ENCODE results near the gene GRK3. TPM values are rescaled to one million over a fixed set of nuclear protein-coding genes. Genes with fewer than 3 reads are reported as not detected.
A peak's percentile ranks its signal among the peaks of the same experiment; 100 is the strongest.

Gene GRK3
- total RNA-seq, 1 experiment from 2014 or later = 14.6 TPM

GRCh38 chr22:25763239-25763777 is 198.8 kb downstream of the GRK3 start (continued):
- no peak for TF ChIP-seq CEBPB (IDR thresholded peaks at IDR 0.05; ENCODE audit: low read depth)
- TF ChIP-seq ATF3 (IDR thresholded peaks at IDR 0.05) = no peak
- no peak for TF ChIP-seq EGR1 (IDR thresholded peaks at IDR 0.05; ENCODE audit: low read depth)
- no peak for TF ChIP-seq JUND (IDR thresholded peaks at IDR 0.05)

- ChIA-PET CTCF (no interaction called here), RAD21 (ENCODE audit: low non-redundant PET in 1 of 2, low total read pairs in 2 of 2, uncharacterized antibody in 2 of 2, unreplicated experiment in 2 of 2) (no interaction called here)
Observed at GRCh38 chr22:25764270-25765015, 200.0 kb downstream of the GRK3 start.

More at GRCh38 chr22:25764270-25765015, 200.0 kb downstream of the GRK3 start:
- no peaks in the 10 kb centered on the region for H3K9me2 ChIP-seq (ENCODE audit: insufficient read depth)
- TF ChIP-seq CTCF (IDR thresholded peaks at IDR 0.05 in 2 of 3, conservative IDR thresholded peaks at IDR 0.05 in 1 of 3; ENCODE audit: borderline replicate concordance in 1 of 3, insufficient read depth in 1 of 3, low read depth in 2 of 3, low read length in 2 of 3) = peak in 2 of 3 experiments; percentile 34 to 48; a peak in 4 of 6 replicates
- no peak for TF ChIP-seq ZFX (IDR thresholded peaks at IDR 0.05)
- TF ChIP-seq RAD21 (IDR thresholded peaks at IDR 0.05; ENCODE audit: low read depth) = 0 out of 2 replicates have a peak, but pooled peaks have one; percentile 11
- no peak for TF ChIP-seq SRF (IDR thresholded peaks at IDR 0.05; ENCODE audit: low read depth)
- no peak for TF ChIP-seq ZNF274 (IDR thresholded peaks at IDR 0.05; ENCODE audit: low read depth, low read length)
- no peak for TF ChIP-seq YY1 (IDR thresholded peaks at IDR 0.05; ENCODE audit: extremely low read depth, insufficient replicate concordance, low read depth, low read length)
- H4K20me1 ChIP-seq (ENCODE audit: insufficient read depth) = no peaks in the 10 kb centered on the region
- POLR2A ChIA-PET = no interaction called here
- H3K36me3 ChIP-seq (ENCODE audit: control insufficient read depth in 1 of 2, insufficient read depth in 2 of 2, low read length in 2 of 2) = no peaks in the 10 kb centered on the region
- no peak overlapping the region for H2AFZ ChIP-seq (ENCODE audit: low read depth, low read length, poor library complexity, severe bottlenecking)
- H3K9ac ChIP-seq (ENCODE audit: low read length) = no peak overlapping the region
- H3K4me1 ChIP-seq (ENCODE audit: control insufficient read depth in 1 of 2, insufficient read depth in 2 of 2, low read length in 2 of 2) = peaks cover 8 to 14% of the 10 kb centered on the region in 2 experiments; a peak in 3 of 4 replicates
- no peaks in the 10 kb centered on the region for H3K79me2 ChIP-seq (ENCODE audit: insufficient read depth, low read length)
- H3K27ac ChIP-seq (ENCODE audit: low read depth, low read length) = no peak overlapping the region
- H3K27me3 ChIP-seq (ENCODE audit: insufficient read depth, low read length) = no peaks in the 10 kb centered on the region
- H3K4me2 ChIP-seq (ENCODE audit: low read length) = no peak overlapping the region
- peaks cover 0 to 3% of the 10 kb centered on the region in 2 experiments; a peak in 1 of 4 replicates for H3K9me3 ChIP-seq (ENCODE audit: control insufficient read depth in 1 of 2, insufficient read depth in 1 of 2, low read depth in 1 of 2, low read length in 2 of 2)
- peak; percentile 50; the same call in 1 of the 2 replicates for ATAC-seq
- intact Hi-C loops (cut with micrococcal nuclease) = no loop called here
- no TSS peak for BruUV-seq (replicated peaks)
- no peak overlapping the region for H3K4me3 ChIP-seq (replicated peaks in 1 of 2; ENCODE audit: low read depth in 1 of 2, low read length in 2 of 2)
- no peak for DNase-seq (ENCODE audit: low read depth, low spot score)
